GM19238 (cell line): ENCODE measurements around the gene GASK1A.

ENCODE experiments used
- DNase-seq: peaks from one replicate; pipeline ENCODE4 v3.0.0; 2011; ENCODE audit warnings: low spot score; ENCODE audit not compliant: insufficient read length

Gene GASK1A

DNA sequence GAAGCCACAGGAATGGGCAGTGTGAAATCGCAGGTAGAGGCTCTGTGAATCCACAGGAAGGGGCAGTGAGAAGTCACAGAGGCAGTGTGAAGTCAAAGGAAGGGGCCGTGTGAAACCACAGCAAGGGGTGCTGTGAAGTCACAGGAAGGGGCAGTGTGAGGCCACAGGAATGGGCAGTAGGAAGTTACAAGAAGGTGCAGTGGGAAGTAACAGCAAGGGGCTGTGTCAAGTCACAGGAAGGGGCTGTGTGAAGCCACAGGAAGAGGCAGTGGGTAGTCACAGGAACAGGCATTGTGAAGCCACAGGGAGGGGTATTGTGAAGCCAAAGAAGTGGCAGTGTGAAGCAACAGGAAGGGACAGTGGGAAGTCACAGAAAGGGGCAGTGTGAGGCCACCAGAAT, 34.1 kb downstream of the GASK1A start:
- no peak for DNase-seq

GRCh38 chr3:43013743-43014155, 34.6 kb downstream of the GASK1A start:
- no peak for DNase-seq

DNA sequence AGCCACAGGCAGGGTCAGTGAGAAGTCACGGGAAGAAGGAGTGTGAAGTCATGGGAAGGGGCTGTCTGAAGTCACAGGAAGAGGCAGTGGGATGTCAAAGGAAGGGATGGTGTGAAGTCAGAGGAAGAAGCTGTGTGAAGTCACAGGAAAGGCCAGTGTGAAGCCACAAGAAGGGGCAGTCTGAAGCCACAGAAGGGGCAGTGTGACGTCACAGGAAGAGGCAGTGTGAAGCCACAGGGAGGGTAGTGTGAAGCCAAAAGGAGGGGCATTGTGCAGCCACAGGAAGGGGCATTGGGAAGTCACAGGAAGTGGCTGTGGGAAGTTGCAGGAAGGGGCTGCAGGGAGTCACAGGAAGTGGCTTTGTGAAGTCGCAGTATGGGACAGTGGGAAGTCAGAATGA, 35.1 kb downstream of the GASK1A start:
- no peak for DNase-seq

DNA sequence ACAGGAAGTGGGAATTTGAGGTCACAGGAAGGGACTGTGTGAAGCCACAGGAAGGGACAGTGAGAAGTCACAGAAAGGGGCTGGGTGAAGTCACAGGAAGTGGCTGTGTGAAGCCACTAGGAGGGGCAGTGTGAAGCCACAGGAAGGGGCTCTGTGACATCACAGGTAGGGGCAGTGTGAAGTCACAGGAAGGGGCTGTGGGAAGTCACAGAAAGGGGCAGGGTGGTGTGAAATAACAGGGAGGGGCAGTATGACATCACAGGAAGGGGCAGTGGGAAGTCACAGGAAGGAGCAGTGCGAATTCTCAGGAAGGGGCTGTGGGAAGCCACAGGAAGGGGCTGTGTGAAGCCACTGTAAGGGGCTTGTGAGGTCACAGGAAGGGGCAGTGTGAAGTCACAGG, 35.8 kb downstream of the GASK1A start:
- DNase-seq: no peak

DNA sequence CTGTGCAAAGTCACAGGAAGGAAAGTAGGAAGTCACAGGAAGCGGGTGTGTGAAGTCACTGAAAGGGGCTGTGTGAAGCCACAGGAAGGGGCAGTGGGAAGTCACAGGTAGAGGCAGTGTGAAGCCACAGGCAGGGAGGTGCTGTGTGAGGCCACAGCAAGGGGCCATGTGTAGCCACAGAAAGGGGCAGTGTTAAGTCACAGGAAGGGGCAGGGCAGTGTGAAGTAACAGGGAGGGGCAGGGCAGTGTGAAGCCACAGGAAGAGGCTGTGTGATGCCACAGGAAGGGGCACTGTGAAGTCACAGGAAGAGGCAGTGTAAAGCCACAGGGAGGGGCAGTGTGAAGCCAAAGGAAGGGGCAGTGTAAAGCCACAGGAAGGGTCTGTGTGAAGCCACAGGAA, 36.5 kb downstream of the GASK1A start:
- DNase-seq: no peak

- DNase-seq: no peak
Measured at GRCh38 chr3:43015991-43016865, 37.1 kb downstream of the GASK1A start.

GRCh38 chr3:43017004-43017403, 37.9 kb downstream of the GASK1A start:
- no peak for DNase-seq

- DNase-seq: no peak
Measured at GRCh38 chr3:43017593-43018195, 38.6 kb downstream of the GASK1A start.

DNA sequence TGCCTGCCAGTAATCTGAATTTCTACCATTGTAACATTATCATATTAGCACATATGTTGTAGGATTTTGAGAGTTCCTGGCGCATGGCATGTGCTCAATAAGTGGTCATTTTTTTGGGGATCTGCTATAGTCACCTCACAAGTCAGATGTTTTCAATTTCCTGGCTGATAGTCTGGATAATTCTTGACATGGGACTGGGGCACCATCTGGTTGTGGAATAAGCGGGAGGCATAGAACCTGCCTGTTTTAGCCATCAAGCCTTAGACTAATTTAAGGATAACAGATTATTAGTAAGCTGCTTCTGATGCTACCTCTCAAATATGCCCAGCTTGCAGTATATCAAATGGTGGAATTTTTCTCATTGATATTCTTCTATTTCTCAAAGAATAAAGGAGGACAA, 39.1 kb downstream of the GASK1A start:
- DNase-seq: no peak

DNA sequence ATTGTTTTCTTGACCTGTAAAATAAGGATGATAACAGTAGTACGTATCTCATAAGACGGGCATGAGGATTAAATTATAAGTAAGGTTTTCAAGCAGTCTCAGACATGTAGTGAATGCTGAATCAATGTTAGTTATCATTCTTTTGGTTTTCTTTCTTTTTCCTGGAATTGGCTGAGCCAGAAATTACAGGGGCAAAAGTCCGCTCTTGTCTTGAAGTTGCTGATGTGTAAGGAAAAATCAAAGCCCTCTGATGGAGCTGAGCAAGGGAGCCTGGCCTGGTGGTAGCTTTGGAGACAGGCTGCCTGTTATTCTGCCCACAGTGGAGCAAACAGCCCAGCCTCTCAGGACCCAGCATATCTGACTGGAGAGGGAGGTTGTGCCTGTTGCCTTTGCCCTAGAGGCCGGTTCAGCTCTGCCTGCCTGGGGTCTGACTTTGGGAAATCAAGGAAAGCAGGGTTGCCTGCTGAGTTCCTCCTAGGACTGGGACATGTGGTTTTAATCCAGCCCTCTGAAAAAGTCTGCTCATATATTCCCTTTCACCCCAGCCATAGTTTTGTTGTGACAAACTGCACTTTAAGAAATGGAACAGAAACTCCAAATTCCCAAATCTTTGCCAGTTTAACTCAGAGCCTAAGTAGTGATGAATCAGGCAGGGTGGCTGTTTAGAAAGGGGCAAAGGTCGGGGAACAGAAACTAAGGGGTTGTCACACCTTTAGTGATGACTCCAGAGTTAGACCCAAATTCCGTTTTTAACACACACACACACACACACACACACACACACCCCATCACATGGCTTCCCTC, 40.1 kb downstream of the GASK1A start:
- DNase-seq: no peak

GRCh38 chr3:43019826-43020225, 40.7 kb downstream of the GASK1A start:
- DNase-seq: no peak

- DNase-seq: no peak
Measured at GRCh38 chr3:43021186-43021585, 42.1 kb downstream of the GASK1A start.

DNA sequence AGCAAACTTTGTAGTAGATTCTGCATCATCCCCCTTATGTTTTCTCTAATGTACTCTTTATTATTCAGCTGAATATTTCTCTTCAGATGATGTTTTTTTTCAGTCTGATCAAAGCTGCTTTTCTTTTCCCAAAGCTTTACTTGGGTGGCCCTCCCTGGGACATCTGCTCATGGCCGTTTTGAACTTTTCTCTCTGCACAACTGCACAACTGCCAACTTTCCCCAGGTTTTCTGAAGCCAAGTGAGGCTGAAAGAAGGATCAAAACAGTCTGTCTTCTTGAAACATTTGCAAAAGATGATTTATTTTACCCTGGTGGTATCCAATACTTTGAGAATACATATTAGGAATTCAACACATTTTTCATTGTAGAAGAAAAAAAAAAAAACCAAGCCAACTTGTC, 43.0 kb downstream of the GASK1A start:
- DNase-seq: no peak

- DNase-seq: no peak
Measured at GRCh38 chr3:43023066-43023465, 44.0 kb downstream of the GASK1A start.

GRCh38 chr3:43023746-43024145, 44.6 kb downstream of the GASK1A start:
- no peak for DNase-seq

GRCh38 chr3:43024181-43024885, 45.2 kb downstream of the GASK1A start:
- DNase-seq: no peak

DNA sequence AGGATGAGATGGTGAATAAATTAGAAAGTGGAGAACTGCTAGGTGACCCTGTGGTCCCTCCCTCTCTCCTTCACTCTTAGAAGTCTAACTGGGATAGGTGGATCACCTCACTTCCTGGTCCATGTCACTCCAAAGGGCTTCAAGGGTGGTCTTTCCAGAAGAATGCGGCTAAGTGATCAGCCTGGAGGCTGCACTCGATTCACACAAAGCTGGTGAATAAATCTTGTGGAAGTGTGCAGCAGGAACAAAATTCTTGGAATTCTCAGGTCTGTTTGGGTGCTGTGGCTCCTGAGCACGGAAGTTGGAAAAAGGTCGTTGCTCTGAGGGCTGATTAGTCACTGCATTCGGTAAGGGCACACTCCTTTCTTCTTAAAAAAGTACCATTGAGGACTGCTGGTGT, 46.3 kb downstream of the GASK1A start:
- no peak for DNase-seq

GRCh38 chr3:43028001-43028400, 48.9 kb downstream of the GASK1A start:
- no peak for DNase-seq

DNA sequence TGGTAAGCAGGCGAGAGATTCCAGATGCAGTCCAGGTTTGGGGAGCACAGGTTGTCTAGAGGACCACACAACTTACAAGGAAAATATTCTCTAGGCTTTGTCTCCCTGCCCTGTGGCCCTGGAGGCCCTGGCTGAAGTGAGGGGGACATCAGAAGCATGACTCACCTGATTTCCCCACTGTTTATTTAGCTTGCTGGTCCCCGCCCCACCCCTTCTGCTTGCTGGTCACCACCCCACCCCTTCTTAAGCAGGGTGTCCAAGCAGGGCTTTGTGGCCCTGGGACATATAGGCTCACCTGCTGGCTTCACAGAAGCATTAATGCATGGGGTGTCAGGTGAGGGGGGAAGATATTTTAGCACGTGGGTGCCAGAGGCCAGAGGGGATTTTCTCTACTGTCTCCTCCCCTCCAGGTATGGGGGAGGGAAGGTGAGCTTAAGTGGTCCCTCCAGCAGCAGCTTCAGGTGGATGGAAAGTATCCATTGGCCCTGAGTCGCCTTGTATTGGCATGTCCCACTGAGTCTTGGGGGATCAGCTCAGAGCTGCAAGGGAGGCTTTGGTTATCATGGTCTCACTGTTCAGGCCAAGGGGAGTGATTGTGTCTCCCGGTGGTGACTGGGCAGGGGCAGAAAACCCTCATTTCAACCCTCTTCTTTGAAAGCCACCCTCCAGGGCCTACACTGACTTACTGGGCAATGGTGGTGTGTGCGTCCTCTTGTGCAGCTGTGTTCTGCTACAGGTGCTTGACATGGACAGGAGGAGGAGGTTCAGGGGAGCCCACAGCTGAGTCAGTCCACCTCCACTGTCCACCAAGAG, 49.8 kb downstream of the GASK1A start:
- no peak for DNase-seq

DNA sequence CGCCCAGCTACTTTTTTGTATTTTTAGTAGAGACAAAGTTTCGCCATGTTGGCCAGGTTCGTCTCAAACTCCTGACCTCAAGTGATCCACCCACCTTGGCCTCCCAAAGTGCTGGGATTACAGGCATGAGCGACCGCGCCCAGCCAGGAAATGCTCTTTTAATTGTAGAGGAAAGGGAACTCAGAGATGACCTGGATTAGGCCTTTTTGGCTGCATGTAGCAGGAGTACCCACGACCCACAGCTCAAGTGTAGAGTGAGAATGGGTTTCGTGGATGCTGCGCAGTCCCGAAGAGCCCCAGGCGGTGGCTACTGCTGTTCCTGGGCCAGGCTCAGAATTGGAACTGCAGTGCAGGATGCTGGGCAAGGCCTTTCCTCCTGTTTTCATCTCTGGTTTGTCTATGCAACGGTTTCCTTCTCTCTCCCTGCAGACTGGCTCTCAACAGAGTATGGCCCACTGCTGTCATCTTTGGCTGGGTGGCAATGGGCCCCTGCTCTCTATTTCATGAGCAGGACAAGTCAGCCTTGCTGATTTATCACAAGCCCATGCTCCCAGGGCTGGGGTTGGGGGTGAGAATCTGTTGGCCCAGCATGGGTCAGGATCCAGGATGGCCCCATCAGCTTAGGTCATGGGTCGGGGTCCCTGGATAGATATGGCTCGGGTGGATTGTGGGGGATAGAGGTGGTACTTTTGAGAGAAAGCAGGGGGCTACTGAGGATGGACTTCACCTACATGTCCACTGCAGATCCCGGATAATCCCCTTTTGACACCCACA, 51.2 kb downstream of the GASK1A start:
- DNase-seq: no peak
